Hepatocyte (in vitro differentiated cells): ENCODE results near the gene CROCC. TPM values are rescaled to one million over a fixed set of nuclear protein-coding genes. Genes with fewer than 3 reads are reported as not detected.

Source experiments
- DNase-seq: peaks from one replicate; pipeline ENCODE4 v3.0.0-alpha.2; 2016; ENCODE audit warnings: low spot score
- H2AFZ ChIP-seq: fragments of 200-600 bp; sonication (generic); 2 replicates; pipeline ENCODE4 v1.6.0; 2016; ENCODE audit warnings: antibody characterized with exemption, mild to moderate bottlenecking
- H3K27ac ChIP-seq: fragments of 200-600 bp; sonication (generic); 2 replicates; pipeline ENCODE4 v1.5.1; 2016; ENCODE audit warnings: mild to moderate bottlenecking
- H3K27me3 ChIP-seq: fragments of 200-600 bp; sonication (generic); 2 replicates; pipeline ENCODE4 v1.6.1; 2016
- H3K36me3 ChIP-seq: fragments of 200-600 bp; sonication (generic); replicated peaks from 2 replicates; pipeline ENCODE4 v1.5.1; 2016; ENCODE audit warnings: low read depth; ENCODE audit not compliant: insufficient read depth
- H3K4me1 ChIP-seq: fragments of 200-600 bp; sonication (generic); 2 replicates; pipeline ENCODE4 v1.5.1; 2016; ENCODE audit warnings: mild to moderate bottlenecking, moderate library complexity; ENCODE audit not compliant: insufficient read depth
- H3K4me2 ChIP-seq: fragments of 200-600 bp; sonication (generic); 2 replicates; pipeline ENCODE4 v1.6.0; 2016
- H3K4me3 ChIP-seq: fragments of 200-600 bp; sonication (generic); 2 replicates; pipeline ENCODE4 v1.5.1; 2016; ENCODE audit warnings: mild to moderate bottlenecking
- H3K79me2 ChIP-seq: fragments of 200-600 bp; sonication (generic); 2 replicates; pipeline ENCODE4 v1.6.0; 2017; ENCODE audit warnings: mild to moderate bottlenecking
- H3K9me2 ChIP-seq: fragments of 200-600 bp; sonication (generic); replicated peaks from 2 replicates; pipeline ENCODE4 v1.6.0; 2017; ENCODE audit warnings: mild to moderate bottlenecking; ENCODE audit not compliant: insufficient read depth
- H3K9me3 ChIP-seq: fragments of 200-600 bp; sonication (generic); 2 replicates; pipeline ENCODE4 v1.5.1; 2016; ENCODE audit warnings: low read depth, mild to moderate bottlenecking
- H4K20me1 ChIP-seq: fragments of 200-600 bp; sonication (generic); 2 replicates; pipeline ENCODE4 v1.6.0; 2016; ENCODE audit warnings: mild to moderate bottlenecking; ENCODE audit not compliant: insufficient read depth, poor library complexity, severe bottlenecking
- CTCF ChIP-seq: fragments of 200-600 bp; sonication (generic); IDR thresholded peaks from 2 replicates; pipeline ENCODE4 v1.5.1; 2016; ENCODE audit warnings: antibody characterized with exemption, mild to moderate bottlenecking; ENCODE audit not compliant: poor library complexity
- EZH2 ChIP-seq: fragments of 200-600 bp; sonication (generic); IDR thresholded peaks from 2 replicates; pipeline ENCODE4 v1.6.1; 2016; ENCODE audit warnings: antibody characterized with exemption, mild to moderate bottlenecking, borderline replicate concordance
- EZH2phosphoT487 ChIP-seq: fragments of 200-600 bp; sonication (generic); IDR thresholded peaks from one replicate; pipeline ENCODE4 v1.6.1; 2018; ENCODE audit warnings: antibody characterized with exemption, mild to moderate bottlenecking, low read depth, moderate library complexity; ENCODE audit not compliant: unreplicated experiment, severe bottlenecking
- WGBS: methylation state at CpG from one replicate; pipeline ENCODE4 v1.1.6; 2016; ENCODE audit warnings: low lambda C conversion rate; ENCODE audit errors: missing lambda C conversion rate; 5-methylcytosine and 5-hydroxymethylcytosine counted together
- polyA plus RNA-seq: library from polyadenylated mRNA; unstranded; fragments of >200 nt; fragmentation: Nextera tagmentation; extraction: Ambion mirVana; gene quantifications from 2 replicates; pipeline ENCODE4 v1.2.1, GENCODE V29; 2016
- total RNA-seq: library from RNA; depleted of rRNA; stranded (reverse); fragments of >200 nt; gene quantifications from 2 replicates; pipeline ENCODE4 v1.2.3, GENCODE V29; 2014

CROCC gene
- total and polyA plus RNA-seq, 2 experiments from 2014 or later = 21.9 to 23.0 TPM

DNA sequence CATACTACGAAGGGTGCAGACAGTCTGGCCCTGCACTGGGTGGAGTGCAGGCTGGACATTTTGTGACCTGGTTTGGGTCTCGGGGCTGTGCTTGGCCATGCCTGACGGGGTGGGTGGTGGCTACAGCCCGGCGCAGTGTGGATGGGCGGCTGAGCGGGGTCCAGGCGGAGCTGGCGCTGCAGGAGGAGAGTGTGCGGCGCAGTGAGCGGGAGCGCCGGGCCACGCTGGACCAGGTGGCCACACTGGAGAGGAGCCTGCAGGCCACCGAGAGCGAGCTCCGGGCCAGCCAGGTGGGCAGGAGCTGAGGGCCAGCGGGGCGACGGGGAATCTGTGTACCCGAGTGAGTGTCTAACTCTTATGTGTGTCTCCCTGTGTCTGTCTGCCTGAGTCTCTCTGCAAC, 44.6 kb downstream of the CROCC start:
- no peaks in the 10 kb centered on the region for H3K27me3 ChIP-seq
- no peaks in the 10 kb centered on the region for H3K79me2 ChIP-seq
- no peak overlapping the region for H2AFZ ChIP-seq
- DNase-seq = no peak
- no peaks in the 10 kb centered on the region for H3K36me3 ChIP-seq
- no peak overlapping the region for H3K4me2 ChIP-seq
- no peaks in the 10 kb centered on the region for H3K9me3 ChIP-seq
- H4K20me1 ChIP-seq = no peaks in the 10 kb centered on the region
- H3K4me3 ChIP-seq = no peak overlapping the region
- WGBS = 96% methylated on average over 22 of the region's 22 CpGs
- no peaks in the 10 kb centered on the region for H3K9me2 ChIP-seq
- TF ChIP-seq CTCF (no peak), EZH2 (no peak), EZH2phosphoT487 (no peak)
- H3K4me1 ChIP-seq = peaks cover 17% of the 10 kb centered on the region
- H3K27ac ChIP-seq = peak overlapping the region; percentile 86

GRCh38 chr1:16967095-16967575, 45.4 kb downstream of the CROCC start:
- no peaks in the 10 kb centered on the region for H3K36me3 ChIP-seq
- no peak overlapping the region for H3K4me3 ChIP-seq
- H3K9me3 ChIP-seq = no peaks in the 10 kb centered on the region
- no peaks in the 10 kb centered on the region for H3K9me2 ChIP-seq
- no peaks in the 10 kb centered on the region for H4K20me1 ChIP-seq
- H3K4me2 ChIP-seq = peak overlapping the region; percentile 60
- TF ChIP-seq EZH2phosphoT487 (no peak), EZH2 (no peak), CTCF (no peak)
- no peak overlapping the region for H2AFZ ChIP-seq
- H3K27me3 ChIP-seq = no peaks in the 10 kb centered on the region
- DNase-seq = peak; percentile 82
- no peaks in the 10 kb centered on the region for H3K79me2 ChIP-seq
- H3K4me1 ChIP-seq = peaks cover 15% of the 10 kb centered on the region
- 36% methylated on average over 7 of the region's 7 CpGs for WGBS
- H3K27ac ChIP-seq = peak overlapping the region; percentile 86

DNA sequence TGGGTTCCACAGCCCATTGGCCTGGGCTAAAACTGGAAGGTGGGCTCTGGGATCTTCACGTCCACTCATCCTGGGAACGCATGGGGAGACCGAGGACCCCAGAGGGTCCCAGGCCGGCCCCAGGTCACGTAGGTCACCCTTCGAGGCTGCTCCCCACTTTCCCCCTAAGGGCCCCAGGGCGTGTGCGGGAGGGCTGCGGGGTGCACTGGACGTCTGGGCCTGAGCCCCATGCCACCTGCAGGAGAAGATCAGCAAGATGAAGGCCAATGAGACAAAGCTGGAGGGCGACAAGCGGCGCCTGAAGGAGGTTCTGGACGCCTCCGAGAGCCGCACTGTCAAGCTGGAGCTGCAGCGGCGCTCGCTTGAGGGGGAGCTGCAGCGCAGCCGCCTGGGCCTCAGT, 46.2 kb downstream of the CROCC start:
- WGBS = 97% methylated on average over 21 of the region's 21 CpGs
- Histone ChIP-seq H3K27me3 (no peaks in the 10 kb centered on the region), H3K9me3 (no peaks in the 10 kb centered on the region), H3K9me2 (no peaks in the 10 kb centered on the region), H3K4me1 (peaks cover 15% of the 10 kb centered on the region), H4K20me1 (no peaks in the 10 kb centered on the region), H3K4me3 (no peak overlapping the region), H3K27ac (peak overlapping the region; percentile 86), H3K36me3 (no peaks in the 10 kb centered on the region), H3K79me2 (no peaks in the 10 kb centered on the region), H3K4me2 (peak overlapping the region; percentile 60), H2AFZ (no peak overlapping the region)
- DNase-seq = no peak
- TF ChIP-seq EZH2 = no peak
- TF ChIP-seq CTCF = no peak
- TF ChIP-seq EZH2phosphoT487 = no peak

- TF ChIP-seq CTCF = no peak
- TF ChIP-seq EZH2 = no peak
- TF ChIP-seq EZH2phosphoT487 = no peak
- H2AFZ ChIP-seq = no peak overlapping the region
- WGBS = 95% methylated on average over 3 of the region's 3 CpGs
- no peaks in the 10 kb centered on the region for H3K9me2 ChIP-seq
- no peaks in the 10 kb centered on the region for H4K20me1 ChIP-seq
- peaks cover 15% of the 10 kb centered on the region for H3K4me1 ChIP-seq
- H3K27me3 ChIP-seq = no peaks in the 10 kb centered on the region
- H3K36me3 ChIP-seq = no peaks in the 10 kb centered on the region
- no peaks in the 10 kb centered on the region for H3K9me3 ChIP-seq
- no peak overlapping the region for H3K27ac ChIP-seq
- H3K79me2 ChIP-seq = no peaks in the 10 kb centered on the region
- H3K4me3 ChIP-seq = no peak overlapping the region
- no peak overlapping the region for H3K4me2 ChIP-seq
- DNase-seq = no peak
Measured at GRCh38 chr1:16968372-16968771, 46.6 kb downstream of the CROCC start.
